Nephron (organoid): Measurements from ENCODE around the gene EBPL.

ENCODE experiments used
- H3K27ac Mint-ChIP-seq, 3 experiments: 2 replicates each; pipeline ENCODE4 v1.8.0; 2020; ENCODE audit warnings: mixed read lengths in 3 of 3, mild to moderate bottlenecking in 2 of 3, moderate library complexity in 1 of 3
- H3K27me3 Mint-ChIP-seq: 2 replicates; pipeline ENCODE4 v1.8.0; 2021; ENCODE audit warnings: low read depth, mild to moderate bottlenecking, moderate library complexity, mixed read lengths
- H3K36me3 Mint-ChIP-seq: 2 replicates; pipeline ENCODE4 v1.8.0; 2020; ENCODE audit warnings: low read depth, mixed read lengths
- H3K4me1 Mint-ChIP-seq: 2 replicates; pipeline ENCODE4 v1.8.0; 2020; ENCODE audit warnings: mixed read lengths
- H3K4me3 Mint-ChIP-seq, 3 experiments: 2 replicates each; pipeline ENCODE4 v1.8.0; 2020; ENCODE audit warnings: mild to moderate bottlenecking in 3 of 3, mixed read lengths in 3 of 3, moderate library complexity in 2 of 3
- H3K9me3 Mint-ChIP-seq: 2 replicates; pipeline ENCODE4 v1.8.0; 2020; ENCODE audit warnings: mixed read lengths
- TF ChIP-seq, protein P1 (sequence below), 3 experiments: fragments of 200-600 bp; sonication (generic); IDR thresholded peaks; one replicate each; pipeline ENCODE4 v1.5.0; 2021; ENCODE audit warnings: antibody characterized with exemption in 3 of 3; ENCODE audit not compliant: unreplicated experiment in 3 of 3

The EBPL gene

DNA sequence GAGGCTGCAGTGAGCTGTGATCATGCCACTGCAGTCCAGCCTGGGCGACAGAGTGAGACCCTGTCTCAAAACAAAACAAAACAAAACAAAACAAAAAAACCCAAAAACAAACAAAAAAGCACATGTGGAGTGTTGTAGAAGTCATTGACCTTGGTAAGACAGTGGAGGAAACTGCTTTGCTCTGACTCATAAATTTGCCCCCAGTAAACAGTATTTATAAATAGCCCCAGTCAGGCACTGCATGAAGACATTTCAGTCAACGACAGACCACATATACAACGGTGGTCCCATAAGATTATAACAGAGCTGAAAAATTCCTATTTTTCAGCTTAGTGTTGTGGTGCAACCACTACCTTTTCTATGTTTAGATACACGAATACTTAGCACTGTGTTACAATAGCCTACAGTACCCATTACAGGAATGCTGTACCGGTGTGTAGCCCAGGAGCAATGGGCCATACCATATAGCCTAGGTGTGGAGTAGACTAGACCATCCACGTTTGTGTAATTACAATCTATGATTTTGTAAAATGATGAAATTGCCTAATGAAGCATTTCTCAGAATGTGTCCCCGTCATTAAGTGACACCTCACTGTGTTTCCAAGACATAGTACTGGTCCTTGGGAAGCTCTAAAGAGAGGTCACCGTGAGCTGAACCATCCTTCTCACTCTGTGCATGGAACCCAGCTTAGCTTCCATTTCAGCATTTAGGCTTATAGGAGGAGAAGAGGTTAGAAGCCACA is 61.9 kb downstream of the EBPL start:
- Mint-ChIP-seq H3K4me3 (no peak overlapping the region), H3K4me1 (peaks cover 7% of the 10 kb centered on the region), H3K27me3 (peaks cover 3% of the 10 kb centered on the region), H3K27ac (no peak overlapping the region), H3K9me3 (no peaks in the 10 kb centered on the region), H3K36me3 (no peaks in the 10 kb centered on the region)
- TF ChIP-seq, protein P1, sequence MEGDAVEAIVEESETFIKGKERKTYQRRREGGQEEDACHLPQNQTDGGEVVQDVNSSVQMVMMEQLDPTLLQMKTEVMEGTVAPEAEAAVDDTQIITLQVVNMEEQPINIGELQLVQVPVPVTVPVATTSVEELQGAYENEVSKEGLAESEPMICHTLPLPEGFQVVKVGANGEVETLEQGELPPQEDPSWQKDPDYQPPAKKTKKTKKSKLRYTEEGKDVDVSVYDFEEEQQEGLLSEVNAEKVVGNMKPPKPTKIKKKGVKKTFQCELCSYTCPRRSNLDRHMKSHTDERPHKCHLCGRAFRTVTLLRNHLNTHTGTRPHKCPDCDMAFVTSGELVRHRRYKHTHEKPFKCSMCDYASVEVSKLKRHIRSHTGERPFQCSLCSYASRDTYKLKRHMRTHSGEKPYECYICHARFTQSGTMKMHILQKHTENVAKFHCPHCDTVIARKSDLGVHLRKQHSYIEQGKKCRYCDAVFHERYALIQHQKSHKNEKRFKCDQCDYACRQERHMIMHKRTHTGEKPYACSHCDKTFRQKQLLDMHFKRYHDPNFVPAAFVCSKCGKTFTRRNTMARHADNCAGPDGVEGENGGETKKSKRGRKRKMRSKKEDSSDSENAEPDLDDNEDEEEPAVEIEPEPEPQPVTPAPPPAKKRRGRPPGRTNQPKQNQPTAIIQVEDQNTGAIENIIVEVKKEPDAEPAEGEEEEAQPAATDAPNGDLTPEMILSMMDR (IDR thresholded peaks at IDR 0.05; ENCODE audit: unreplicated experiment in 3 of 3) = no peak

DNA sequence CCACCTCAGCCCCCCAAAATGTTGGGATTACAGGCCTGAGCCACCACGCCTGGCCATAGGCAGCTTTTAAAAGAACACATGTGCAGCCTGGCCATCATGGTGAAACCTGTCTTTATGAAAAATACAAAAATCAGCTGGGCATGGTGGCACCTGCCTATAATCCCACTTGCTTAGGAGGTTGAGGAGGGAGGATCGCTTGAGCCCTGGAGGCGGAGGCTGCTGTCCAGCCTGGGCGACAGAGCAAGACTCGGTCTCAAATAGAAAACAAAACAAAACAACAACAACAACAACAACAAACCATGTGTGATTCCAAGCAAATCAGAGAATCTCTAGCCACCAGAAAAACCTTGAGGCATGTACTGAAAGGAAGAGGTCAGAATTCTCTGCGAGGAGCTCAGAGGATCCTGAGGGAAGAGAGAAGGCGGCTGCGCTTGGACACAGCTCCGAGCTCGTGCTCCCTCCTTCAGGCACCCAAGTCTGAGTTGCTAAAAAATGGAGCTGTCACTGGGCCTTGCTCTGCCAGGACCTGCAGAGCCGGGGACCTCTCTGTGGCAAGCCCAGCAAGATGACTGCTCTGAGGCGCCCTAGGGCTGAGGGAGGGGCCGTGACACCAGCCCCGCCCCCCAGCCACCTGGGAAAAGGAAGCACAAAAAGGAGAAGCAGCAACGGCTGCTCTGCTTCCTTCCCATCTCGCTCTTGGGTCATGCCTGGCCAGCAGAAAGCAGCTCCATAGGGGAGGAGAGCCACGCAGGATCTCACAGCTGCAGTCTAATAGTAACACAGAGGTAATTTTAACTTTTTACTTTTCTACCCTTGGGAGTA is 63.2 kb downstream of the EBPL start, which contains the start of gene ARL11:
TSS of gene ARL11 (plus strand) at position 677 of the 822 bp plus-strand sequence. CDS start 1,941 bp downstream, outside the sequence.
- H3K36me3 Mint-ChIP-seq = no peaks in the 10 kb centered on the region
- peaks cover 3% of the 10 kb centered on the region for H3K27me3 Mint-ChIP-seq
- H3K27ac Mint-ChIP-seq = peak within 1 kb of the TSS in 2 of 3 experiments; percentile 42 to 48
- peaks cover 7% of the 10 kb centered on the region for H3K4me1 Mint-ChIP-seq
- no peaks in the 10 kb centered on the region for H3K9me3 Mint-ChIP-seq
- TF ChIP-seq, protein P1 (IDR thresholded peaks at IDR 0.05; ENCODE audit: unreplicated experiment in 3 of 3) = no peak
- H3K4me3 Mint-ChIP-seq = peak within 1 kb of the TSS in 2 of 3 experiments; percentile 20 to 21

DNA sequence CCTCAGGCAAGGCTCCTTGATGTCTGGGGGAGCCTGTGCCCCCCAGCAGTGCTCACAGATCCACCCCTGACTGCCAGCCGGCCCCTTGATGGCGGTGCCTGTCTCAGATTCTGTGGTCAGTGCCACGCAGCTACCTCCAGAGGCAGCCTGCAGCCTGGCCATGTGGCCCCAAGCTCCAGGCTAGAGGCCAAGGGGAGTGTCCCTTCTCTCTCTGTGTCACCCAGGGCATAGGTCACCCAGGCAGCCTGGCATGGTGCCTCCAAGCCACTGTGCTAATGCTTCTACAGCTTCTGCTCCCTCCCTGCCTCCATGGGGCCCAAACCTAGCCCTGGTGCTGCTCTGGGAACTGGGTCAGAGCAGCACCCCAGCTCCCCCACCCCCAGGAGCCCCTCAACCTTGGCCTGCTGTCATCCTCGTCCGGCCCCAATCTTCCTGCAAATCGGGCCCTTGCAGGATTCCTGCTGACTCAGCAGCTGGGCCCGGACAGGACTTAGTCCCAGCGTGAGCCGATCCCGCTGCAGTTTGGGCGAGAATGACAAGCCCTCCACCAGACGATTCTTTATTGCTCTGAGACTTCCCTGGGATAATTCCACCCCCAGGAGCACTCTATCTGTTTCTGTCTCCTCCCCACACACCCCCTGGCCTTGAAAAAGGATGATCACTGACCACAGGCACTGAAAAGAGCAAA is 65.8 kb downstream of the EBPL start:
- H3K36me3 Mint-ChIP-seq = no peaks in the 10 kb centered on the region
- peaks cover 3% of the 10 kb centered on the region for H3K27me3 Mint-ChIP-seq
- peaks cover 7% of the 10 kb centered on the region for H3K4me1 Mint-ChIP-seq
- peak overlapping the region; percentile 38 to 91 (median 65) for H3K27ac Mint-ChIP-seq
- H3K4me3 Mint-ChIP-seq = peak overlapping the region in 1 of 3 experiments; percentile 2
- H3K9me3 Mint-ChIP-seq = no peaks in the 10 kb centered on the region
- TF ChIP-seq, protein P1 (IDR thresholded peaks at IDR 0.05; ENCODE audit: unreplicated experiment in 3 of 3) = no peak

DNA sequence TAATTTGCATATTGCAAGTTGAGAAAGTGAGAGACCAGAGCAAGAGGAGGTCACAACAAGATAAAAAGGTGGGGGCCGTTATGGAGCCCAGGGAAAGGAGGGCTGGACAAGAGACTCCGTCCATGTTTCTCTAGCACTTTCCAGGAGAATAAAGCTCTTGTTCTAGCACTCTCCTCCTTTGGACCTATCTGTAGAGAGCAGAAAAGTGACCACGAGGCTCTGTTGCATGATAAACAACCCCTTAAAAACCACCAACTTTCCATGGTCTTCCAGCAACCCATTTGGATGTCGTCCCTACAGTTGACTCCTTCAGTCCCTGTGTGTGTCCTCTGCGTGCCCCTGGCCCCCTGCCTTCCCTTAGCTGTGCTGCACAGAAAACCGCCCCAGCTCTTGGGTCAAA is 67.1 kb downstream of the EBPL start:
- H3K27me3 Mint-ChIP-seq = peaks cover 3% of the 10 kb centered on the region

DNA sequence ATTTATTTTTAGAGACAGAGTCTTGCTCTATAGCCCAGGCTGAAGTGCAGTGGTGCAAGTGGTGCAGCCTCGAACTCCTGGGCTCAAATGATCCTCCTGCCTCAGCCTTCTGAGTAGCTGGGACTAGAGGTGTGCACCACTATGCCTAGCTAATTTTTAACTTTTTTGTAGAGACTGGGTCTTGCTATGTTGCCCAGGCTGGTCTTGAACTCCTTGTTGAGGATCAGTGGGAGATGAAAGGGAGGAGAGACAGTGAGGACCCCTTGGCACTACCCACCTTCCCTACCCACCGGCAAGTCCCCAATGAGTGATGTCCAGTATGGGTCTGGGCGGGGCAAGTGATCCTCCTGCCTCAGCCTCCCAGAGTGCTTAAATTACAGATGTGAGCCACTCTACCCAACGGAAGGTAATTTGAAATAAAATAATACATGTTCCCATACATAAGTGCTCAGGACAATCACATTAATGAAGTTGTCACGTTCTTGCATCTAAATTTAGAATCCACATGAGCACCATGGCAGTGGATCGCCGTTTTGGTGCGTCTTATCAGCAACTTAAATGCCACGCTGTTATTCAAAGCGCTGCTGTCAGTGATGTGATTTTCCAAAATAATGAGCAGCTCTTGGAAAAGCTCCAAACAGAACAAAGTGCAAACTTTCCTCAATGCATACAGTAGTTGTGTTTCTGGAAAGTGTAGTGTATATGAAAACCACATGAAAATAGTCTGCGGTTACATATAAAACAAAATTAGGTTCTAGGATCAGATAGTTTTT is 68.9 kb downstream of the EBPL start:
- no peak overlapping the region for H3K27ac Mint-ChIP-seq
- TF ChIP-seq, protein P1 (IDR thresholded peaks at IDR 0.05; ENCODE audit: unreplicated experiment in 3 of 3) = no peak
- H3K4me3 Mint-ChIP-seq = no peak overlapping the region
- peaks cover 7% of the 10 kb centered on the region for H3K4me1 Mint-ChIP-seq
- H3K9me3 Mint-ChIP-seq = no peaks in the 10 kb centered on the region
- no peaks in the 10 kb centered on the region for H3K36me3 Mint-ChIP-seq
- peaks cover 3% of the 10 kb centered on the region for H3K27me3 Mint-ChIP-seq

More for the DNA sequence above, 67.1 kb downstream of the EBPL start:
- TF ChIP-seq, protein P1 (IDR thresholded peaks at IDR 0.05; ENCODE audit: unreplicated experiment in 3 of 3) = no peak
- H3K9me3 Mint-ChIP-seq = no peaks in the 10 kb centered on the region
- peak overlapping the region in 2 of 3 experiments; percentile 35 to 49 for H3K27ac Mint-ChIP-seq
- peaks cover 7% of the 10 kb centered on the region for H3K4me1 Mint-ChIP-seq
- H3K36me3 Mint-ChIP-seq = no peaks in the 10 kb centered on the region
- H3K4me3 Mint-ChIP-seq = no peak overlapping the region
